ENCODE measurements around the gene KRTAP5-7.
"Not testable (repeated sequence)": the region's sequence is repeated elsewhere in the genome, so short reads cannot be mapped to it uniquely, and the experiment has no call there.

Gene KRTAP5-7

GRCh38 chr11:71534711-71535608 is 7.9 kb downstream of the KRTAP5-7 start:
- not testable (repeated sequence) for H3K9ac ChIP-seq (ENCODE audit: low read depth in 1 of 2, low read length in 2 of 2); H3K36me3 ChIP-seq (ENCODE audit: control insufficient read depth in 1 of 2, insufficient read depth in 2 of 2, low read length in 2 of 2); H3K27ac ChIP-seq (ENCODE audit: low read depth, low read length); H3K27me3 ChIP-seq (ENCODE audit: control insufficient read depth in 1 of 2, insufficient read depth in 2 of 2, low read length in 2 of 2); H3K4me1 ChIP-seq (ENCODE audit: control insufficient read depth in 1 of 2, insufficient read depth in 2 of 2, low read length in 2 of 2); H3K4me3 ChIP-seq (ENCODE audit: low read depth in 1 of 2, low read length in 2 of 2); H3K9me3 ChIP-seq (ENCODE audit: control insufficient read depth in 1 of 2, low read length in 2 of 2)

- Histone ChIP-seq H3K4me1 (ENCODE audit: control insufficient read depth in 1 of 2, insufficient read depth in 2 of 2, low read length in 2 of 2) (no peaks in the 10 kb centered on the region), H3K9me3 (ENCODE audit: control insufficient read depth in 1 of 2, low read length in 2 of 2) (no peaks in the 10 kb centered on the region), H3K36me3 (ENCODE audit: control insufficient read depth in 1 of 2, insufficient read depth in 2 of 2, low read length in 2 of 2) (no peaks in the 10 kb centered on the region), H3K9ac (ENCODE audit: low read depth in 1 of 2, low read length in 2 of 2) (no peak overlapping the region), H3K4me3 (ENCODE audit: low read depth in 1 of 2, low read length in 2 of 2) (no peak overlapping the region), H3K27me3 (ENCODE audit: control insufficient read depth in 1 of 2, insufficient read depth in 2 of 2, low read length in 2 of 2) (no peaks in the 10 kb centered on the region), H3K27ac (ENCODE audit: low read depth, low read length) (no peak overlapping the region)
Measured at GRCh38 chr11:71535825-71536224, 8.8 kb downstream of the KRTAP5-7 start.

- H3K9me3 ChIP-seq (ENCODE audit: control insufficient read depth in 1 of 2, low read length in 2 of 2), result no peaks in the 10 kb centered on the region
- H3K27ac ChIP-seq (ENCODE audit: low read depth, low read length), result no peak overlapping the region
- H3K9ac ChIP-seq (ENCODE audit: low read depth in 1 of 2, low read length in 2 of 2), result no peak overlapping the region
- H3K36me3 ChIP-seq (ENCODE audit: control insufficient read depth in 1 of 2, insufficient read depth in 2 of 2, low read length in 2 of 2), result no peaks in the 10 kb centered on the region
- no peak overlapping the region for H3K4me3 ChIP-seq (ENCODE audit: low read depth in 1 of 2, low read length in 2 of 2)
- no peaks in the 10 kb centered on the region for H3K4me1 ChIP-seq (ENCODE audit: control insufficient read depth in 1 of 2, insufficient read depth in 2 of 2, low read length in 2 of 2)
- H3K27me3 ChIP-seq (ENCODE audit: control insufficient read depth in 1 of 2, insufficient read depth in 2 of 2, low read length in 2 of 2), result no peaks in the 10 kb centered on the region
Measured at GRCh38 chr11:71537537-71537936, 10.5 kb downstream of the KRTAP5-7 start.

GRCh38 chr11:71537977-71538665 is 11.1 kb downstream of the KRTAP5-7 start, which contains the start of gene KRTAP5-8:
TSS of gene KRTAP5-8 (plus strand) at chr11:71538025. CDS start at chr11:71538056, 31 bp downstream.
- not testable (repeated sequence) for H3K9ac ChIP-seq (ENCODE audit: low read depth in 1 of 2, low read length in 2 of 2); H3K9me3 ChIP-seq (ENCODE audit: control insufficient read depth in 1 of 2, low read length in 2 of 2); H3K36me3 ChIP-seq (ENCODE audit: control insufficient read depth in 1 of 2, insufficient read depth in 2 of 2, low read length in 2 of 2); H3K27me3 ChIP-seq (ENCODE audit: control insufficient read depth in 1 of 2, insufficient read depth in 2 of 2, low read length in 2 of 2); H3K4me1 ChIP-seq (ENCODE audit: control insufficient read depth in 1 of 2, insufficient read depth in 2 of 2, low read length in 2 of 2); H3K27ac ChIP-seq (ENCODE audit: low read depth, low read length); H3K4me3 ChIP-seq (ENCODE audit: low read depth in 1 of 2, low read length in 2 of 2)

GRCh38 chr11:71538666-71538990 is 11.6 kb downstream of the KRTAP5-7 start:
- Histone ChIP-seq H3K9me3 (ENCODE audit: control insufficient read depth in 1 of 2, low read length in 2 of 2) (no peaks in the 10 kb centered on the region), H3K27ac (ENCODE audit: low read depth, low read length) (no peak overlapping the region), H3K4me1 (ENCODE audit: control insufficient read depth in 1 of 2, insufficient read depth in 2 of 2, low read length in 2 of 2) (peaks cover 0 to 3% of the 10 kb centered on the region in 2 donors), H3K9ac (ENCODE audit: low read depth in 1 of 2, low read length in 2 of 2) (no peak overlapping the region), H3K36me3 (ENCODE audit: control insufficient read depth in 1 of 2, insufficient read depth in 2 of 2, low read length in 2 of 2) (no peaks in the 10 kb centered on the region), H3K4me3 (ENCODE audit: low read depth in 1 of 2, low read length in 2 of 2) (no peak overlapping the region), H3K27me3 (ENCODE audit: control insufficient read depth in 1 of 2, insufficient read depth in 2 of 2, low read length in 2 of 2) (no peaks in the 10 kb centered on the region)

GRCh38 chr11:71539017-71539416 is 11.9 kb downstream of the KRTAP5-7 start:
- no peak overlapping the region for H3K4me3 ChIP-seq (ENCODE audit: low read depth in 1 of 2, low read length in 2 of 2)
- no peaks in the 10 kb centered on the region for H3K27me3 ChIP-seq (ENCODE audit: control insufficient read depth in 1 of 2, insufficient read depth in 2 of 2, low read length in 2 of 2)
- H3K27ac ChIP-seq (ENCODE audit: low read depth, low read length), result no peak overlapping the region
- no peak overlapping the region for H3K9ac ChIP-seq (ENCODE audit: low read depth in 1 of 2, low read length in 2 of 2)
- no peaks in the 10 kb centered on the region for H3K36me3 ChIP-seq (ENCODE audit: control insufficient read depth in 1 of 2, insufficient read depth in 2 of 2, low read length in 2 of 2)
- H3K4me1 ChIP-seq (ENCODE audit: control insufficient read depth in 1 of 2, insufficient read depth in 2 of 2, low read length in 2 of 2), result peaks cover 0 to 3% of the 10 kb centered on the region in 2 donors
- no peaks in the 10 kb centered on the region for H3K9me3 ChIP-seq (ENCODE audit: control insufficient read depth in 1 of 2, low read length in 2 of 2)

GRCh38 chr11:71539971-71540370 is 12.9 kb downstream of the KRTAP5-7 start:
- H3K36me3 ChIP-seq (ENCODE audit: control insufficient read depth in 1 of 2, insufficient read depth in 2 of 2, low read length in 2 of 2); H3K4me1 ChIP-seq (ENCODE audit: control insufficient read depth in 1 of 2, insufficient read depth in 2 of 2, low read length in 2 of 2); H3K27ac ChIP-seq (ENCODE audit: low read depth, low read length); H3K9ac ChIP-seq (ENCODE audit: low read depth in 1 of 2, low read length in 2 of 2); H3K4me3 ChIP-seq (ENCODE audit: low read depth in 1 of 2, low read length in 2 of 2); H3K9me3 ChIP-seq (ENCODE audit: control insufficient read depth in 1 of 2, low read length in 2 of 2); H3K27me3 ChIP-seq (ENCODE audit: control insufficient read depth in 1 of 2, insufficient read depth in 2 of 2, low read length in 2 of 2): not testable (repeated sequence)

GRCh38 chr11:71540521-71541304 is 13.6 kb downstream of the KRTAP5-7 start:
- H3K27ac ChIP-seq (ENCODE audit: low read depth, low read length); H3K27me3 ChIP-seq (ENCODE audit: control insufficient read depth in 1 of 2, insufficient read depth in 2 of 2, low read length in 2 of 2); H3K9me3 ChIP-seq (ENCODE audit: control insufficient read depth in 1 of 2, low read length in 2 of 2); H3K36me3 ChIP-seq (ENCODE audit: control insufficient read depth in 1 of 2, insufficient read depth in 2 of 2, low read length in 2 of 2); H3K4me3 ChIP-seq (ENCODE audit: low read depth in 1 of 2, low read length in 2 of 2); H3K9ac ChIP-seq (ENCODE audit: low read depth in 1 of 2, low read length in 2 of 2); H3K4me1 ChIP-seq (ENCODE audit: control insufficient read depth in 1 of 2, insufficient read depth in 2 of 2, low read length in 2 of 2): not testable (repeated sequence)

GRCh38 chr11:71542382-71542781 is 15.3 kb downstream of the KRTAP5-7 start:
- Histone ChIP-seq H3K4me3 (ENCODE audit: low read depth in 1 of 2, low read length in 2 of 2) (no peak overlapping the region), H3K27me3 (ENCODE audit: control insufficient read depth in 1 of 2, insufficient read depth in 2 of 2, low read length in 2 of 2) (no peaks in the 10 kb centered on the region), H3K9me3 (ENCODE audit: control insufficient read depth in 1 of 2, low read length in 2 of 2) (no peaks in the 10 kb centered on the region), H3K4me1 (ENCODE audit: control insufficient read depth in 1 of 2, insufficient read depth in 2 of 2, low read length in 2 of 2) (peaks cover 0 to 3% of the 10 kb centered on the region in 2 donors), H3K36me3 (ENCODE audit: control insufficient read depth in 1 of 2, insufficient read depth in 2 of 2, low read length in 2 of 2) (no peaks in the 10 kb centered on the region), H3K9ac (ENCODE audit: low read depth in 1 of 2, low read length in 2 of 2) (no peak overlapping the region), H3K27ac (ENCODE audit: low read depth, low read length) (no peak overlapping the region)
